Measurements from ENCODE around the gene STARD10.

The STARD10 gene

GRCh38 chr11:72705442-72706365, 88.1 kb downstream of the STARD10 start:
- DNase-seq (ENCODE audit: low read depth), result no peak

- no peak for DNase-seq (ENCODE audit: low read depth)
These were observed 89.0 kb downstream of the STARD10 start for GRCh38 chr11:72704783-72705265.
